HG02884 (cell line): ENCODE measurements around the gene GTSE1.

ENCODE experiments used
- ATAC-seq: cut with Tn5 transposase; IDR thresholded peaks from one replicate; pipeline ENCODE4 v1.9.1; 2021; ENCODE audit warnings: mild to moderate bottlenecking, moderate library complexity; ENCODE audit not compliant: unreplicated experiment

The GTSE1 gene

DNA sequence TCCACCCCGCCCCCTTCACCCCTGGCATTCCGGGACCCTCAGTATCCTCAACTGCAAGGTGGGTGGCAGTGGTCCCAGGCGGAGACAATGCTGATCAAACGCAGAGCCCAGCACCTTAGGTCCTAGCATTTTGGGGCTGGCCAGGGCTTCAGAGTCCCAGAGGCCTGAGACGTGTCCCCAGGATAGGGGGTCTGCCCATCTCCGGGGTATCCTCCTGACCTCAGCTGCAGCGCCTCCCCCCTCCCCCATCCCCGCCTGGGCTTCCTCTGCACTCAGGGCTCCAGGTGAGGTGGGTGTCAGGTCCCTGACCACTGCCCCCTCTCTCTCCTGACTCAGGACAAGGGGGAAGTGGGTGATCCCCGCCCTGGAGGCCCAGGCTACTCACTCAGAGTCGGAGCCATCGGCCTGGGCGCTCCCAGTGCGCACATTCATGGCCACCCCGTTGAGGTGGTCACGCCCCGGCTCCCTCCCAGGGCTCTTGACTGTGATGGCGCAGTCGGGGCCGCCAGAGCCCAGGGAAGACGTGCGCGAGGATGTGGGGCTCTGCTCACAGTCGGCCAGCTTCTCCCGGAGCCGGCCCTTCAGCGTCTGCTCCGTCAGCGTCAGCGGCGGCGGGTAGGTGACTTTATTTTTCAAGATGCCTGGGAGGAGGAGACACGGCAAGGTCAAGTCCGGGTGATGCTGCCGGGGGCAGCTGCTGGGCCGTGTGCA is 67.1 kb downstream of the GTSE1 start:
- no peak for ATAC-seq

- ATAC-seq, result no peak
These were observed 67.9 kb downstream of the GTSE1 start for GRCh38 chr22:46364341-46365165.

GRCh38 chr22:46365166-46365624 is 68.5 kb downstream of the GTSE1 start:
- no peak for ATAC-seq

DNA sequence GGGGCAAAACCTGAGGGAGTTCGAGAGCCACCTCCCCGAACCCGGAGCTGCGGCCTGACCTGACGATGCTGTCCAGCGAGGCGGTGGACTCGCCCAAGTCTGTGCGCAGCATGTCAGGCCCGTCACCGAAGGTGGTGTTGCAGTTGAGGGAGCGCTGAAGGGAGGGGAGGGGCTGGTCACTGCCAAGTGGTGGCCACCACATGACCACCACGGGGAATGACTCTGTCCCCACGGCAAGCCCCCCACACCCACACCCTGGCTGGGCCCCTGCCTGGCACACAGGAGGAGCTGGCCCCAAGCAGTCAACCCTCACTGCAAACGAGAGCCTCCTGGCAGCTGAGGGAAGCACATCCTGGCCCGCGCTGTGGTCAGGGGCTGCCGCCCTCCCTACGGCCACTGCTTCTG is 69.7 kb downstream of the GTSE1 start:
- no peak for ATAC-seq

DNA sequence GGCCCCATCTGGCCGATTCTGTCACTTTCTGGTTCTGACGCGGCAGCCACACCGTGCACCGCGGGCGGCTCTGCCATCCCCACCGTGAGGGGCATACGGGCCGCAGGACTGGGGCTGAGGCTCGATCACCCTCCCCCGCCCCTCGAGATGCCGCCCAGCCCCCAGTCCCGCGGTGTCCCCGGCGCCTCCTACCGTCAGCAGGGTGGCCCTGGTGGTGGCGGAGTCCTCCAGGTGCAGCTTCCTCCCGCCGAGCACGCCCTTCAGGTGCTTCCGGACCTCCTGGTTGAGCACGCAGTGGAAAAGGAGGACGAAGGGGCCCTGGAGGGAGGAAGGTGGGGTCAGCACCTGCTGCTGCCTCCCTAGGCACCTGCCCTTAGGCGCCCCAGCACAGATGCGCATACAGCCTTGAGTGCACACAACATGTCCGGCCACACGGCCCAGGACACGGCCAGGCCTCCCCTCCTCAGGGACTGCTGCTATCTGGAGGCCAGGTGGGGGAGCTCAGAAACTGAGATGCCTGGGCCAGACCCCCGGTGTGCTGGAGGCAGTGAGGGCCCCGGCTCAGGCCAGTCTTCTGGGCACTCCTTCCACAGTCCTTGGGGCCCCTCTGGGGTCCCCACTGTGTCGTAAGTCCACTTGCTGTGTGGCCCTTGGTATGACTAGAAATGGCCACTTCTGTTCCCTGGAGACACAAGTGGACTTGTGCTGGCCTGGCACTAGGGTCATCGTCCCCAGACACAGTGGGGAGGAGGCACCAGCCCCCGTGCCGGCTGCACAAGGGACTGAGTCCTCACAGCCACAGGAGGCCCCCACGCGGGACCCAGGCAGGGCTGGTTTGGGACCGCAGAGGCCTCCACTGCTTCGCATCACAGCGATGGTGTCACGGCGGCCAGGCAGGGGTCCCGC is 70.4 kb downstream of the GTSE1 start:
- no peak for ATAC-seq

GRCh38 chr22:46367707-46368191 is 71.1 kb downstream of the GTSE1 start:
- ATAC-seq, result no peak

- ATAC-seq, result no peak
These were observed 71.8 kb downstream of the GTSE1 start for GRCh38 chr22:46368422-46368821.

- no peak for ATAC-seq
These were observed 72.4 kb downstream of the GTSE1 start for GRCh38 chr22:46368871-46369715.

DNA sequence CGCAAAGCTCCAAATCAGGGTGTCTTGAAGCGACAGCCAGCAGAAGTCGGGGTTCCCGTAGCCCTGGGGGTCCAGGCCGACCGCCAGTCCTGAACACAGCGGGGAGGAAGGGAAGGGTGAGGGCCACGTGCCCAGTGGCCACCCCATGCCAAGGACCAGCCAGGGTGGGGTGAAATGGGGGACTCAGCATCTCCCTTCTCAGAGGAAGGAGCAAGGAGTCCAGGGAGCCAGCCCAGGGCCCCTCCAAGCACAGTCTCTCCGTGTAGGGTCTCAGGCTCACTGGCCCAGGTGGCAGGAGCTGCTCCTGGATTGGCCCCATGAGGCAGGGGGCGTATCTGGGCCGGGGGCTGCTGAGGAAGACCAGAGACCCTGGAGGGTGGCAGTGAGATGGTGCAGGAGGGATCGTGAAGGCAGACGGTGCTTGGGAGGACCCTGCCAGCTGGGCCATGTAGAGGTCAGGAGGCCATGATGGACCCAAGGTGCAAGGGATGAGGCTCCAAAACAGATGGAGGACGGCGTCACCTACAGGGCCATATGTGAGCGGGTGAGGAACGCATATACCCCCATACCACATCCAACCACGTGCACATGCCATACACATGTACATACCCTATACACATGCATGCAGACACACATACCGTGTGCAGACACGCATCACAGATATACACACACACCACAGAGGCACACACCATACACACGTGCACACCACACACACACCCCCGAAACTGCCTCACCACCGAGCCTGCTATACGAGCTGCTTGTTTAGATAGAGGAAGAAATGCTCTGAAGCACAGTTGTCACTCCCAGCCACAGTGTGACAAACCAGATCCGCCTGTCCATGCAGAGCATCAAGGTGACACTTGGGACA is 73.3 kb downstream of the GTSE1 start:
- ATAC-seq, result no peak

- ATAC-seq, result no peak
These were observed 74.1 kb downstream of the GTSE1 start for GRCh38 chr22:46370584-46371291.

- no peak for ATAC-seq
These were observed 75.1 kb downstream of the GTSE1 start for GRCh38 chr22:46371623-46372226.

- ATAC-seq, result no peak
These were observed 76.0 kb downstream of the GTSE1 start for GRCh38 chr22:46372686-46373085.

DNA sequence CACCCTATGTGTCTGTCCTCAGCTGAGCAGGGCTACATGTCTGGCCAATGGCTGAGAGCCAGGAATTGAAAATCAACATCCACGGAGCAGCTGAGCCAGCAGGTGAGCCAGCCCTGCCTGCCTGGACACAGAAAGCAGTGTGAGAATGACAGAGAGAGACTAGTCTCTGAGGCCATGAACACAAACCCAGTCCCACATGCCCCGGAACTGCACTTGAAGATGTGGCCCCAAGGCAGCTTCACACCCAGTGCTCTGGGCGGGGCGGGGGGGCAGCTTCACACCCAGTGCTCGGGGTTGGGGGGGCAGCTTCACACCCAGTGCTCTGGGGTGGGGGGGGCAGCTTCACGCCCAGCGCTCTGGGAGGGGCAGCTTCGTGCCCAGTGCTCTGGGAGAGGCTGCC is 76.5 kb downstream of the GTSE1 start:
- no peak for ATAC-seq

- no peak for ATAC-seq
These were observed 77.4 kb downstream of the GTSE1 start for GRCh38 chr22:46373921-46374662.

DNA sequence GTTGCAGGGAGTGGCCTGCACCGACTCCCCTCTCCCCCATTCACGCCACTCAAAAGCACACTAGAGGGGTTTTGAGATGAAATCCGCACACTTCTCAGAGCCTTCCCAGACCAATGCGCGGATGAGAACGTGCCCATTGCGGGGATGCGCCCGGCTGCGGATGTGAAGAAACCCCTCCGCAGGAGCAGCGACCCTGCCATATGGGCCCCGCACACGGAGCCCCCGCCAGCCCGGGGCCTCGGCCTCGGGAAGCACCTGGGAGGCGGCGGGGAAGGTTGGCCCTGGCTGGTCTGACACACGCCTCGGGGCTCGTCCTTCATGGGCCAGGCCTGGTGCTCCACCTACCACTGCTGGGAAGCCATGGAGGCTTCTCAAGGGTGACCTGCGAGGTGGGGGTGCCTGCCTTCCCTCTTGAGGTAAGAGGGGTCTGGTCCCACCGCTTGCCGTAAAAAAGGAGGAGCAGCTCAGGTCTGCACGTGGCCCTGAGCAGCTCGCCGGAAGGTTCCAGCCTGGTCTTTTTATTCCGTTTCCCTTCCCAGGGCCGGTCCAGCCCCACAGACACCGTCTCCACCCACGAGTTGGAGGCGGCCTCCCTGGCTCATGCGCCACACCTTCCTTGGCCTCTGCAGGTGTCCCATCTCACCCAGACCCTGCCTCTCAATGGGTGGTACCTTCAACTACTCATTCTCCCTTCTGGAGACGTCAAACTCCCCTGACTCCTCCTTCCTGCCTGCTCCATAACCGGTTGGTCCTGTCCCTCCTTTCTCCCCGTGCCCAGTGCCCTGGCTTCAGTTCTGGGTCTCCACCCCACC is 78.2 kb downstream of the GTSE1 start:
- no peak for ATAC-seq

GRCh38 chr22:46376111-46376510 is 79.4 kb downstream of the GTSE1 start:
- no peak for ATAC-seq
